OCI-LY7 (cell line): Measurements from ENCODE around the gene LRFN2.

ENCODE experiments used
- EZH2phosphoT487 ChIP-seq: fragments of 200-600 bp; sonication (generic); IDR thresholded peaks from 2 replicates; pipeline ENCODE4 v1.6.1; 2018; ENCODE audit warnings: low read depth, borderline replicate concordance, mild to moderate bottlenecking, mixed run types, antibody characterized with exemption, low read length, moderate library complexity, mixed read lengths
- TF ChIP-seq, protein P1 (sequence below): fragments of 200-600 bp; sonication (generic); conservative IDR thresholded peaks from 2 replicates; pipeline ENCODE4 v1.5.1; 2014; ENCODE audit warnings: mild to moderate bottlenecking, antibody characterized with exemption, low read length, moderate library complexity, mixed read lengths

DNA sequence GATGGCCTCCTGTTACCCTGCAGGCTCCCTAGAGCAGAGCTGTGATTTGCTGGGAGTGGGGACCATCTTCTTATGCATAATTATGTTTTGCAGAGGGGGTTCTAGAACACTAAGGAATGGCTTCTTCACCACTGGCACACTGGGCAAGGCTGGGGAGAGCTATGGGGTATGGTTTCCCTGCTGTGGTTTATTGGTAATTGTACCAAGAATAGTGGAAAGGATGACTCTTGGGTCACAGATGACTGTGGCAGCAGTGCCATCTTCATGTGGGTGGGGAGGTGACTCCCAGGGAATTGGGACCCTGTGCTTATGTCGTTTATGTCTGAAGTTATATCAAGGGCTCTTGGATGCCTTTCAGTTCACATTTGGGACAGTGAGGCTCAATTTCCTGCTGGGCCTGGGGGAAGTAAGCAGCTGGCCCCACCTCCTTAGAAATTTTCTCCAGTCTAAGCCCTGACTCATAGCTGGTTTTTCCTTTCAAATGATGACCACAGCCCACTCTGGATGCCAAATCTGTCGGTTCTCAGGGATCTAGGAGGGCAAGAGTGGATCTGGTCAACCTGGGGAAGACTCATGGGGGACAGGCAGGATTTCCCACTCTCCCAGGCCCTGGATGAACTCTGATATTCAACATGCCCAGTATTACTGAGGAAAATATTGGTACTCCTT lies 230.8 kb downstream of the LRFN2 start:
- TF ChIP-seq, protein P1, sequence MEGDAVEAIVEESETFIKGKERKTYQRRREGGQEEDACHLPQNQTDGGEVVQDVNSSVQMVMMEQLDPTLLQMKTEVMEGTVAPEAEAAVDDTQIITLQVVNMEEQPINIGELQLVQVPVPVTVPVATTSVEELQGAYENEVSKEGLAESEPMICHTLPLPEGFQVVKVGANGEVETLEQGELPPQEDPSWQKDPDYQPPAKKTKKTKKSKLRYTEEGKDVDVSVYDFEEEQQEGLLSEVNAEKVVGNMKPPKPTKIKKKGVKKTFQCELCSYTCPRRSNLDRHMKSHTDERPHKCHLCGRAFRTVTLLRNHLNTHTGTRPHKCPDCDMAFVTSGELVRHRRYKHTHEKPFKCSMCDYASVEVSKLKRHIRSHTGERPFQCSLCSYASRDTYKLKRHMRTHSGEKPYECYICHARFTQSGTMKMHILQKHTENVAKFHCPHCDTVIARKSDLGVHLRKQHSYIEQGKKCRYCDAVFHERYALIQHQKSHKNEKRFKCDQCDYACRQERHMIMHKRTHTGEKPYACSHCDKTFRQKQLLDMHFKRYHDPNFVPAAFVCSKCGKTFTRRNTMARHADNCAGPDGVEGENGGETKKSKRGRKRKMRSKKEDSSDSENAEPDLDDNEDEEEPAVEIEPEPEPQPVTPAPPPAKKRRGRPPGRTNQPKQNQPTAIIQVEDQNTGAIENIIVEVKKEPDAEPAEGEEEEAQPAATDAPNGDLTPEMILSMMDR = no peak
- TF ChIP-seq EZH2phosphoT487 = no peak
